H1 (cell line): ENCODE results near the gene FBXO21. TPM values are rescaled to one million over a fixed set of nuclear protein-coding genes. Genes with fewer than 3 reads are reported as not detected.

Experiments used
- ASH2L ChIP-seq: fragments of 200-600, 300-600 bp; sonication (generic); IDR thresholded peaks from one replicate; pipeline ENCODE4 v1.7.1; 2017; ENCODE audit warnings: low read length
- CEBPB ChIP-seq: IDR thresholded peaks from 2 replicates; pipeline ENCODE4 v1.6.1; 2012; ENCODE audit warnings: low read depth, low read length
- CHD1 ChIP-seq: IDR thresholded peaks from 2 replicates; pipeline ENCODE4 v1.6.1; 2012; ENCODE audit warnings: low read depth, low read length, improper control_type of control experiment
- CREB1 ChIP-seq: IDR thresholded peaks from 2 replicates; pipeline ENCODE4 v1.6.1; 2012; ENCODE audit warnings: inconsistent platforms
- CTBP2 ChIP-seq: IDR thresholded peaks from 2 replicates; pipeline ENCODE4 v1.7.0; 2011; ENCODE audit warnings: borderline replicate concordance, mild to moderate bottlenecking, moderate library complexity, mixed read lengths, low read length; ENCODE audit not compliant: insufficient read depth, insufficient read length
- KDM1A ChIP-seq: fragments of 200-600, 300-600 bp; sonication (generic); IDR thresholded peaks from 2 replicates; pipeline ENCODE4 v1.7.1; 2016; ENCODE audit warnings: mild to moderate bottlenecking, low read length, borderline replicate concordance
- PHF8 ChIP-seq: fragments of 200-600 bp; sonication (generic); conservative IDR thresholded peaks from 2 replicates; pipeline ENCODE4 v1.7.1; 2012; ENCODE audit warnings: low read depth, mild to moderate bottlenecking, inconsistent platforms, low read length, moderate library complexity
- POLR2AphosphoS5 ChIP-seq: IDR thresholded peaks from 2 replicates; pipeline ENCODE4 v1.6.1; 2011; ENCODE audit warnings: low read depth, low read length
- POU5F1 ChIP-seq: IDR thresholded peaks from 2 replicates; pipeline ENCODE4 v1.6.1; 2011; ENCODE audit warnings: low read depth, mild to moderate bottlenecking, low read length, moderate library complexity
- SIX5 ChIP-seq: IDR thresholded peaks from 2 replicates; pipeline ENCODE4 v1.6.1; 2011; ENCODE audit warnings: mild to moderate bottlenecking, low read depth, low read length
- SP4 ChIP-seq: IDR thresholded peaks from 2 replicates; pipeline ENCODE4 v1.6.1; 2012; ENCODE audit warnings: low read length, inconsistent platforms
- TCF12 ChIP-seq: IDR thresholded peaks from 2 replicates; pipeline ENCODE4 v1.6.1; 2011; ENCODE audit warnings: low read depth, mild to moderate bottlenecking, low read length
- TEAD4 ChIP-seq: IDR thresholded peaks from 2 replicates; pipeline ENCODE4 v1.6.1; 2012; ENCODE audit warnings: low read depth, low read length, inconsistent platforms, mixed read lengths
- YY1 ChIP-seq: IDR thresholded peaks from 2 replicates; pipeline ENCODE4 v1.6.1; 2011; ENCODE audit warnings: low read depth, mild to moderate bottlenecking, low read length
- polyA plus RNA-seq, 7 experiments: library from polyadenylated mRNA; depleted of rRNA in 3 of 7; stranded (reverse) in 5 of 7; unstranded in 2 of 7; fragments of >200 nt in 5 of 7; fragments of 200-250 nt in 2 of 7; gene quantifications; 1 replicate in 5 of 7; 2 replicates in 1 of 7; 4 replicates in 1 of 7; pipeline versions ENCODE4 v1.2.1 to v1.2.3, GENCODE V29; 2011 to 2013; ENCODE audit warnings: missing spikeins in 2 of 7, mixed read lengths in 2 of 7
- total RNA-seq: library from RNA; stranded (reverse); fragmentation: NEBNext Ultra II Directional; extraction: Animal tissue kit (Norgen Biotek cat#: 25700); gene quantifications from 2 replicates; pipeline ENCODE4 v1.2.1, GENCODE V29; 2021
- TF ChIP-seq, protein P1 (sequence below), 3 experiments: IDR thresholded peaks; 1 replicate in 2 of 3; 2 replicates in 1 of 3; pipeline versions ENCODE4 v1.5.1 to v1.6.1; 2011; ENCODE audit warnings: low read length in 3 of 3, mild to moderate bottlenecking in 3 of 3, inconsistent platforms in 2 of 3, low read depth in 1 of 3, moderate library complexity in 1 of 3; ENCODE audit not compliant: insufficient read depth in 1 of 3; ENCODE audit errors: control extremely low read depth in 1 of 3
- TF ChIP-seq, protein P2 (sequence below): IDR thresholded peaks from 2 replicates; pipeline ENCODE4 v1.6.1; 2012; ENCODE audit warnings: inconsistent platforms

Gene FBXO21
- total and polyA plus RNA-seq, 2 of the 8 experiments (the other 6 are each of a cell fraction or from before 2014, with no cell fraction given): 57.0 to 80.6 TPM

DNA sequence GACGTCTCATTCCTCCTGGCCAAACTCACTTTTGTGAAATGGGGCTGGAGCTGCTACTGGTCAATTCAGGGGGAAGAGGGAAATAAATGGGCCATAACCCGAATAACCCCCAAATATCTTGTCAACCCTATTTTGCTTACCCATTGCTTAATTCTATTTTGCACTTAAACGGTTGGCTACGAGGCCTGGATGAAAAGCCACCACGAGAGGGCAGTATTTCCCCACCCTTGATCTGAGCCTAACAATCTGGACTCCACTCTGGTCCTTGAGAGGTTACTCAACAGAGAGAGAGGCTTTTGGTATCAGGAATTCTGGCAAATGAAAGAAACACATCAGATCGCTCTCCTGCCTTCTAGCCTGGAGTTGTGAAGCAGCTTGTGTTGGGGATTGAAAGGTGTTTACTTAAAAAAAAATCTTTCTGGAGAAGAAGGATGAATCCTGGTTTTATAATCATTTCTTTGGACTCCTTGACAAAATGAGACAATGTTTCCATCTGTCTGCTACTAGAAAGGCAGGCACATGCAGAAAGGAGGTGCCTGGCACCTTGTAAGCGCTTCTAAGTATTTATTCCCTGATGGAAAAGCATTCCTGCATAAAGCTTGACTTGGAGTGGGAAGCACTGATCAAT, 22.4 kb upstream of the FBXO21 start (continued):
- TF ChIP-seq, protein P1, sequence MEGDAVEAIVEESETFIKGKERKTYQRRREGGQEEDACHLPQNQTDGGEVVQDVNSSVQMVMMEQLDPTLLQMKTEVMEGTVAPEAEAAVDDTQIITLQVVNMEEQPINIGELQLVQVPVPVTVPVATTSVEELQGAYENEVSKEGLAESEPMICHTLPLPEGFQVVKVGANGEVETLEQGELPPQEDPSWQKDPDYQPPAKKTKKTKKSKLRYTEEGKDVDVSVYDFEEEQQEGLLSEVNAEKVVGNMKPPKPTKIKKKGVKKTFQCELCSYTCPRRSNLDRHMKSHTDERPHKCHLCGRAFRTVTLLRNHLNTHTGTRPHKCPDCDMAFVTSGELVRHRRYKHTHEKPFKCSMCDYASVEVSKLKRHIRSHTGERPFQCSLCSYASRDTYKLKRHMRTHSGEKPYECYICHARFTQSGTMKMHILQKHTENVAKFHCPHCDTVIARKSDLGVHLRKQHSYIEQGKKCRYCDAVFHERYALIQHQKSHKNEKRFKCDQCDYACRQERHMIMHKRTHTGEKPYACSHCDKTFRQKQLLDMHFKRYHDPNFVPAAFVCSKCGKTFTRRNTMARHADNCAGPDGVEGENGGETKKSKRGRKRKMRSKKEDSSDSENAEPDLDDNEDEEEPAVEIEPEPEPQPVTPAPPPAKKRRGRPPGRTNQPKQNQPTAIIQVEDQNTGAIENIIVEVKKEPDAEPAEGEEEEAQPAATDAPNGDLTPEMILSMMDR (IDR thresholded peaks at IDR 0.05; ENCODE audit: control extremely low read depth in 1 of 3, insufficient read depth in 1 of 3, low read depth in 1 of 3, low read length in 3 of 3): peak; percentile 66 to 92 (median 87)
- TF ChIP-seq YY1: no peak
- no peak for TF ChIP-seq POU5F1
- TF ChIP-seq SIX5: no peak
- no peak for TF ChIP-seq PHF8
- no peak for TF ChIP-seq CHD1
- no peak for TF ChIP-seq SP4
- no peak for TF ChIP-seq KDM1A
- no peak for TF ChIP-seq ASH2L
- TF ChIP-seq POLR2AphosphoS5: no peak
- no peak for TF ChIP-seq TCF12
- TF ChIP-seq CREB1: no peak
- TF ChIP-seq, protein P2, sequence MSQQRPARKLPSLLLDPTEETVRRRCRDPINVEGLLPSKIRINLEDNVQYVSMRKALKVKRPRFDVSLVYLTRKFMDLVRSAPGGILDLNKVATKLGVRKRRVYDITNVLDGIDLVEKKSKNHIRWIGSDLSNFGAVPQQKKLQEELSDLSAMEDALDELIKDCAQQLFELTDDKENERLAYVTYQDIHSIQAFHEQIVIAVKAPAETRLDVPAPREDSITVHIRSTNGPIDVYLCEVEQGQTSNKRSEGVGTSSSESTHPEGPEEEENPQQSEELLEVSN: no peak
- TF ChIP-seq CEBPB: peak; percentile 86
- no peak for TF ChIP-seq TEAD4
- TF ChIP-seq CTBP2: no peak
